HepG2 (cell line): Measurements from ENCODE around the gene IAH1. TPM values are rescaled to one million over a fixed set of nuclear protein-coding genes. Genes with fewer than 3 reads are reported as not detected.

Source experiments
- CCAR2 ChIP-seq: fragments of 200-400 bp; formaldehyde crosslinking; optimal IDR thresholded peaks from 2 replicates; pipeline ENCODE3; 2018; ENCODE audit warnings: low read depth, mild to moderate bottlenecking, low read length, moderate library complexity
- EHMT2 ChIP-seq: fragments of 200-600 bp; sonication (generic); IDR thresholded peaks from 2 replicates; pipeline ENCODE4 v1.7.0; 2017; ENCODE audit warnings: antibody characterized with exemption, low read depth, low read length, borderline replicate concordance
- HNRNPLL ChIP-seq: fragments of 200-400 bp; formaldehyde crosslinking; IDR thresholded peaks from 2 replicates; pipeline ENCODE4 v1.6.1; 2017; ENCODE audit warnings: mild to moderate bottlenecking, low read depth, low read length; ENCODE audit not compliant: poor library complexity, severe bottlenecking
- JUN ChIP-seq: sonication (generic); formaldehyde crosslinking; IDR thresholded peaks from 2 replicates; pipeline ENCODE4 v1.4.0; 2020; ENCODE audit warnings: mild to moderate bottlenecking, missing genetic modification reagents
- KLF6 ChIP-seq: IDR thresholded peaks from 2 replicates; pipeline ENCODE4 v1.8.0; 2016; ENCODE audit warnings: missing biosample characterization, missing genetic modification reagents
- MED8 ChIP-seq: sonication (generic); formaldehyde crosslinking; IDR thresholded peaks from 2 replicates; pipeline ENCODE4 v1.8.1; 2023; ENCODE audit warnings: mild to moderate bottlenecking, missing genetic modification reagents; ENCODE audit not compliant: insufficient replicate concordance
- MXI1 ChIP-seq: IDR thresholded peaks from 3 replicates; pipeline ENCODE4 v1.6.1; 2012; ENCODE audit warnings: low read depth, low read length, inconsistent platforms, borderline replicate concordance
- NFE2L1 ChIP-seq: sonication (generic); formaldehyde crosslinking; IDR thresholded peaks from 2 replicates; pipeline ENCODE4 v1.4.0; 2020; ENCODE audit warnings: missing genetic modification reagents, mild to moderate bottlenecking, borderline replicate concordance
- NPAS2 ChIP-seq: sonication (generic); formaldehyde crosslinking; IDR thresholded peaks from 2 replicates; pipeline ENCODE4 v1.8.0; 2022; ENCODE audit warnings: mild to moderate bottlenecking, missing genetic modification reagents, borderline replicate concordance
- PHF20 ChIP-seq: sonication (generic); formaldehyde crosslinking; IDR thresholded peaks from 2 replicates; pipeline ENCODE4 v1.5.0; 2020; ENCODE audit warnings: mild to moderate bottlenecking, missing genetic modification reagents
- ZEB1 ChIP-seq: IDR thresholded peaks from 2 replicates; pipeline ENCODE4 v1.6.1; 2012; ENCODE audit warnings: mild to moderate bottlenecking, low read depth, inconsistent platforms; ENCODE audit not compliant: insufficient replicate concordance
- ZFP41 ChIP-seq: sonication (generic); formaldehyde crosslinking; IDR thresholded peaks from 2 replicates; pipeline ENCODE4 v1.4.0; 2020; ENCODE audit warnings: mild to moderate bottlenecking, missing genetic modification reagents, borderline replicate concordance
- ZFY ChIP-seq: sonication (generic); formaldehyde crosslinking; IDR thresholded peaks from 2 replicates; pipeline ENCODE4 v1.4.0; 2020; ENCODE audit warnings: missing genetic modification reagents
- ZNF343 ChIP-seq: sonication (generic); formaldehyde crosslinking; IDR thresholded peaks from 2 replicates; pipeline ENCODE4 v1.4.0; 2020; ENCODE audit warnings: mild to moderate bottlenecking, missing genetic modification reagents
- ZNF501 ChIP-seq: sonication (generic); formaldehyde crosslinking; IDR thresholded peaks from 2 replicates; pipeline ENCODE4 v1.5.1; 2020; ENCODE audit warnings: mild to moderate bottlenecking, moderate library complexity, missing genetic modification reagents
- ZNF567 ChIP-seq: sonication (generic); formaldehyde crosslinking; IDR thresholded peaks from 2 replicates; pipeline ENCODE4 v1.8.1; 2023; ENCODE audit warnings: mild to moderate bottlenecking, missing genetic modification reagents, borderline replicate concordance
- ZNF747 ChIP-seq: sonication (generic); formaldehyde crosslinking; IDR thresholded peaks from 2 replicates; pipeline ENCODE4 v1.8.1; 2023; ENCODE audit warnings: missing genetic modification reagents, mild to moderate bottlenecking, borderline replicate concordance
- ZNF792 ChIP-seq: IDR thresholded peaks from 2 replicates; pipeline ENCODE4 v1.6.1; 2016
- ZNF883 ChIP-seq: sonication (generic); formaldehyde crosslinking; IDR thresholded peaks from 2 replicates; pipeline ENCODE4 v1.5.1; 2020; ENCODE audit warnings: mild to moderate bottlenecking, missing genetic modification reagents; ENCODE audit errors: not compliant biosample characterization
- ZSCAN31 ChIP-seq: sonication (generic); formaldehyde crosslinking; IDR thresholded peaks from 2 replicates; pipeline ENCODE4 v1.5.0; 2020; ENCODE audit warnings: low read depth, mild to moderate bottlenecking, missing genetic modification reagents
- polyA plus RNA-seq, 8 experiments: library from polyadenylated mRNA; depleted of rRNA in 3 of 8; stranded (reverse) in 7 of 8; unstranded in 1 of 8; fragments of >200 nt; fragmentation: Illumina TruSeq in 4 of 8; extraction: Trizol in 4 of 8; gene quantifications; 2 replicates each; pipeline versions ENCODE4 v1.2.1 to v1.2.3, GENCODE V29; 2011 to 2016; ENCODE audit warnings: low read depth in 4 of 8, missing spikeins in 1 of 8, mixed read lengths in 1 of 8; ENCODE audit not compliant: insufficient read depth in 1 of 8
- total RNA-seq, 5 experiments: library from RNA; depleted of rRNA; stranded (reverse); fragments of >200 nt; fragmentation: Illumina TruSeq; extraction: Trizol; gene quantifications; 2 replicates each; pipeline ENCODE4 v1.2.3, GENCODE V29; 2016; ENCODE audit warnings: low read depth in 1 of 5
- TF ChIP-seq, protein P1 (sequence below): sonication (generic); formaldehyde crosslinking; IDR thresholded peaks from 2 replicates; pipeline ENCODE4 v1.8.1; 2023; ENCODE audit warnings: mild to moderate bottlenecking, moderate library complexity, missing genetic modification reagents
- TF ChIP-seq, protein P2 (sequence below): sonication (generic); formaldehyde crosslinking; IDR thresholded peaks from 2 replicates; pipeline ENCODE4 v1.5.0; 2020; ENCODE audit warnings: mild to moderate bottlenecking, missing genetic modification reagents, borderline replicate concordance
- TF ChIP-seq, protein P3 (sequence below): sonication (generic); formaldehyde crosslinking; IDR thresholded peaks from 2 replicates; pipeline ENCODE4 v1.8.0; 2022; ENCODE audit warnings: mild to moderate bottlenecking, missing genetic modification reagents
- TF ChIP-seq, protein P4 (sequence below): IDR thresholded peaks from 2 replicates; pipeline ENCODE4 v1.6.1; 2012; ENCODE audit warnings: inconsistent platforms

IAH1 gene
- total and polyA plus RNA-seq, 2 of the 13 experiments (the other 11 are each of a cell fraction or from before 2014, with no cell fraction given): 43.6 to 44.4 TPM

DNA sequence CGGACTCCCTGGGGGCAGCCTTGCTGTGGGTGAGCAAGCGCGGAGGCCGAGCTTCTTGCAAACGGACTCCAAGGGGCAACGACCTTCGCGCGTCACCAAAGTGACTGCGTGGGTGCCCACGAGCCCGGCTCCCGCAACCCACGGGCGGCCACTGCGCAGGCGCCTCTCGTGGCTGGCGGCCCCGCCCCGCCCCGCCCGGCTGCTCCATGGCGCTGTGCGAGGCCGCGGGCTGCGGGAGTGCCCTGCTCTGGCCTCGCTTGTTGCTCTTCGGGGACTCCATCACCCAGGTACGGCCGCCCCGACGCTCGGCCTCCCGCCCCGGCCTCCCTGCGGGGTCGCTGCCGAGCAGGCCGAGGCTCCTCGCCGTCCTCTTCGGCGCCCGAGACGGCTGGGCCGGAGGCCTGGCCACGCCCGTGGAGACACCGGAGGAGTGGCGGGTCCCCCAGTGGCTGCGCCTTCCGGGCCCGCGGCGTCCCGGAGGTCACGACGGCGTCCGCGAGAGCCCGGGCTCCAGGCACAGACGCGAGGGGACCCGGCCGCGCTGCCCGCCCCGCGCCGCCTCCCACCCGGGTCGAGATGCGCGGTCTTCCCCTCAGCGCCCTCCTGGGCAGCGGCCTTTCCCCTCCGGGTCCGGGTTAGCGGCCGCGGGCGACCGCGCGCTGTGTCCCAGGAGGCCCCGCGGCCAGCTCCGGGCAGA lies at the start of gene IAH1 (continued):
- TF ChIP-seq NFE2L1 (no peak), ZNF747 (no peak), ZNF343 (CRISPR knock-in tag) (no peak), ZNF567 (CRISPR knock-in tag) (no peak), MXI1 (no peak), NPAS2 (CRISPR knock-in tag) (no peak), ZNF883 (no peak), JUN (CRISPR knock-in tag) (no peak), CCAR2 (no peak), ZSCAN31 (CRISPR knock-in tag) (peak; percentile 57; the same call in 1 of the 2 replicates), ZFY (CRISPR knock-in tag) (peak; percentile 88), EHMT2 (no peak), PHF20 (CRISPR knock-in tag) (0 out of 2 replicates have a peak, but pooled peaks have one; percentile 36), ZNF501 (no peak), ZEB1 (no peak), MED8 (peak; percentile 27), KLF6 (CRISPR knock-in tag) (no peak), ZNF792 (CRISPR knock-in tag) (no peak), ZFP41 (no peak), HNRNPLL (peak; percentile 21)
- TF ChIP-seq, protein P1, sequence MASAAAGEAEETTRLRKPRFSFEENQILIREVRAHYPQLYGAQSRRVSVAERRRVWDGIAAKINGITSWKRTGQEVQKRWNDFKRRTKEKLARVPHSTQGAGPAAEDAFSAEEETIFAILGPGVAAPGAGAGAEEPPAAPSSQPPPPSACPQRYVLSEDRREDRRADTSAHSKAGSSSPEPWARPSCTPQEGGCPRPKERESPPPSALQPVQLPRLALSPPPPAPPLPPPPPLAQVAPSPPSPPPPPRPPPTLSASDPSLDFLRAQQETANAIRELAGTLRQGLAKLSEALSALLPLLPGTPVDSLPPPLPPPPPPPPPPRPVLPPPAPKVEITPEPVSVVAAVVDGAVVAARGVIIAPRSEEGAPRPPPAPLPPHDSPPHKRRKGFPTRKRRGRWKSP (CRISPR knock-in tag): no peak
- TF ChIP-seq, protein P2, sequence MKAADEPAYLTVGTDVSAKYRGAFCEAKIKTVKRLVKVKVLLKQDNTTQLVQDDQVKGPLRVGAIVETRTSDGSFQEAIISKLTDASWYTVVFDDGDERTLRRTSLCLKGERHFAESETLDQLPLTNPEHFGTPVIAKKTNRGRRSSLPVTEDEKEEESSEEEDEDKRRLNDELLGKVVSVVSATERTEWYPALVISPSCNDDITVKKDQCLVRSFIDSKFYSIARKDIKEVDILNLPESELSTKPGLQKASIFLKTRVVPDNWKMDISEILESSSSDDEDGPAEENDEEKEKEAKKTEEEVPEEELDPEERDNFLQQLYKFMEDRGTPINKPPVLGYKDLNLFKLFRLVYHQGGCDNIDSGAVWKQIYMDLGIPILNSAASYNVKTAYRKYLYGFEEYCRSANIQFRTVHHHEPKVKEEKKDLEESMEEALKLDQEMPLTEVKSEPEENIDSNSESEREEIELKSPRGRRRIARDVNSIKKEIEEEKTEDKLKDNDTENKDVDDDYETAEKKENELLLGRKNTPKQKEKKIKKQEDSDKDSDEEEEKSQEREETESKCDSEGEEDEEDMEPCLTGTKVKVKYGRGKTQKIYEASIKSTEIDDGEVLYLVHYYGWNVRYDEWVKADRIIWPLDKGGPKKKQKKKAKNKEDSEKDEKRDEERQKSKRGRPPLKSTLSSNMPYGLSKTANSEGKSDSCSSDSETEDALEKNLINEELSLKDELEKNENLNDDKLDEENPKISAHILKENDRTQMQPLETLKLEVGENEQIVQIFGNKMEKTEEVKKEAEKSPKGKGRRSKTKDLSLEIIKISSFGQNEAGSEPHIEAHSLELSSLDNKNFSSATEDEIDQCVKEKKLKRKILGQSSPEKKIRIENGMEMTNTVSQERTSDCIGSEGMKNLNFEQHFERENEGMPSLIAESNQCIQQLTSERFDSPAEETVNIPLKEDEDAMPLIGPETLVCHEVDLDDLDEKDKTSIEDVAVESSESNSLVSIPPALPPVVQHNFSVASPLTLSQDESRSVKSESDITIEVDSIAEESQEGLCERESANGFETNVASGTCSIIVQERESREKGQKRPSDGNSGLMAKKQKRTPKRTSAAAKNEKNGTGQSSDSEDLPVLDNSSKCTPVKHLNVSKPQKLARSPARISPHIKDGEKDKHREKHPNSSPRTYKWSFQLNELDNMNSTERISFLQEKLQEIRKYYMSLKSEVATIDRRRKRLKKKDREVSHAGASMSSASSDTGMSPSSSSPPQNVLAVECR (CRISPR knock-in tag): peak; percentile 55; the same call in 1 of the 2 replicates
- TF ChIP-seq, protein P3, sequence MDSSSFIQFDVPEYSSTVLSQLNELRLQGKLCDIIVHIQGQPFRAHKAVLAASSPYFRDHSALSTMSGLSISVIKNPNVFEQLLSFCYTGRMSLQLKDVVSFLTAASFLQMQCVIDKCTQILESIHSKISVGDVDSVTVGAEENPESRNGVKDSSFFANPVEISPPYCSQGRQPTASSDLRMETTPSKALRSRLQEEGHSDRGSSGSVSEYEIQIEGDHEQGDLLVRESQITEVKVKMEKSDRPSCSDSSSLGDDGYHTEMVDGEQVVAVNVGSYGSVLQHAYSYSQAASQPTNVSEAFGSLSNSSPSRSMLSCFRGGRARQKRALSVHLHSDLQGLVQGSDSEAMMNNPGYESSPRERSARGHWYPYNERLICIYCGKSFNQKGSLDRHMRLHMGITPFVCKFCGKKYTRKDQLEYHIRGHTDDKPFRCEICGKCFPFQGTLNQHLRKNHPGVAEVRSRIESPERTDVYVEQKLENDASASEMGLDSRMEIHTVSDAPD: no peak
- TF ChIP-seq, protein P4, sequence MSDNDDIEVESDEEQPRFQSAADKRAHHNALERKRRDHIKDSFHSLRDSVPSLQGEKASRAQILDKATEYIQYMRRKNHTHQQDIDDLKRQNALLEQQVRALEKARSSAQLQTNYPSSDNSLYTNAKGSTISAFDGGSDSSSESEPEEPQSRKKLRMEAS: peak; percentile 35; the same call in 1 of the 2 replicates
